GM19328 (cell line): ENCODE results near the gene MAPT.

Source experiments
- ATAC-seq: cut with Tn5 transposase; IDR thresholded peaks from one replicate; pipeline ENCODE4 v1.9.1; 2021; ENCODE audit warnings: mild to moderate bottlenecking, moderate library complexity; ENCODE audit not compliant: unreplicated experiment

The MAPT gene

GRCh38 chr17:45894022-45894784 lies at the start of gene MAPT:
TSS of gene MAPT (plus strand) at chr17:45894554. CDS start at chr17:45962338, 67,784 bp downstream.
- ATAC-seq, result no peak

DNA sequence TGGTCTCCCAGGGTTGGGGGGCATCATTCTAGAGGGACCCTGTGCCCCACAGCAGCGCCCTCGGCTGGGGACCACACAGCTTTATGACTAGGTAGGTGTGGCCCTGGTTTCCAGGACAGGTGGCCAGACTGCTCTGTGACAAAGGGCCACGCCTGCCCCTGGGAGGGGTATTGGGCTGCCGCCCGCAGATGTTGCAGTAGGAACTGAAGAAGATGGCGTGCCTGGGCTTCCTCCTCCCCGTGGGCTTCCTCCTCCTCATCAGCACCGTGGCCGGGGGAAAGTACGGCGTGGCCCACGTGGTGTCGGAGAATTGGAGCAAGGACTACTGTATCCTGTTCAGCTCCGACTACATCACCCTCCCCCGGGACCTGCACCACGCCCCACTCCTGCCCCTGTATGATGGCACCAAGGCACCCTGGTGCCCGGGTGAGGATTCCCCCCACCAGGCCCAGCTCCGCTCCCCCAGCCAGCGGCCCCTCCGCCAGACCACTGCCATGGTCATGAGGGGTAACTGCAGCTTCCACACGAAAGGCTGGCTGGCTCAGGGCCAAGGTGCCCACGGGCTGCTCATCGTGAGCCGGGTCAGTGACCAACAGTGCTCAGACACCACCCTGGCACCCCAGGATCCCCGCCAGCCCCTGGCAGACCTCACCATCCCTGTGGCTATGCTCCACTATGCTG lies 49.5 kb upstream of the MAPT start, which contains the start of gene SPPL2C:
TSS of gene SPPL2C (plus strand) at position 187 of the 681 bp plus-strand sequence. CDS start at position 213, 26 bp downstream.
- ATAC-seq, result no peak

DNA sequence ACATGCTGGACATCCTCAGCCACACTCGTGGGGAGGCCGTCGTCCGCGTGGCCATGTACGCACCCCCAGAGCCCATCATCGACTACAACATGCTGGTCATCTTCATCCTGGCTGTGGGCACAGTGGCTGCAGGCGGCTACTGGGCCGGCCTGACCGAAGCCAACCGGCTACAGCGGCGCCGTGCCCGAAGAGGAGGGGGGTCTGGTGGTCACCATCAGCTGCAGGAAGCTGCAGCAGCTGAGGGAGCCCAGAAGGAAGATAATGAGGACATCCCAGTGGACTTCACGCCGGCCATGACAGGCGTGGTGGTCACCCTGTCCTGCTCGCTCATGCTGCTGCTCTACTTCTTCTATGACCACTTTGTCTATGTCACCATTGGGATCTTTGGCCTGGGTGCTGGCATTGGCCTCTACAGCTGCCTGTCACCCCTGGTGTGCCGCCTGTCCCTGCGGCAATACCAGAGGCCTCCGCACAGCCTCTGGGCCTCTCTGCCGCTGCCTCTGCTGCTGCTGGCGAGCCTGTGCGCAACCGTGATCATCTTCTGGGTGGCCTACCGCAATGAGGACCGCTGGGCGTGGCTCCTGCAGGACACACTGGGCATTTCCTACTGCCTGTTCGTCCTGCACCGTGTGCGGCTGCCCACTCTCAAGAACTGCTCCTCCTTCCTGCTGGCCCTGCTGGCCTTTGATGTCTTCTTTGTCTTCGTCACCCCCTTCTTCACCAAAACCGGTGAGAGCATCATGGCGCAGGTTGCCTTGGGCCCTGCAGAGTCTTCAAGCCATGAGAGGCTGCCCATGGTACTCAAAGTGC lies 48.8 kb upstream of the MAPT start:
- ATAC-seq, result no peak

DNA sequence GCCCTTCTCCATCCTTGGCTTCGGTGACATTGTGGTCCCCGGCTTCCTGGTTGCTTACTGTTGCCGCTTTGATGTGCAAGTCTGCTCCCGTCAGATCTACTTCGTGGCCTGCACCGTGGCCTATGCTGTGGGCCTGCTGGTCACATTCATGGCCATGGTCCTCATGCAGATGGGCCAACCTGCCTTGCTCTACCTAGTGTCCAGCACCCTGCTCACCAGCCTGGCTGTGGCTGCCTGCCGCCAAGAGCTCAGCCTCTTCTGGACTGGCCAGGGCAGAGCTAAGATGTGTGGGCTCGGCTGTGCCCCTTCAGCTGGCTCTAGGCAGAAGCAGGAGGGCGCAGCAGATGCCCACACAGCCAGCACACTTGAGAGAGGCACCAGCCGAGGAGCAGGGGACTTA lies 48.1 kb upstream of the MAPT start:
- no peak for ATAC-seq

DNA sequence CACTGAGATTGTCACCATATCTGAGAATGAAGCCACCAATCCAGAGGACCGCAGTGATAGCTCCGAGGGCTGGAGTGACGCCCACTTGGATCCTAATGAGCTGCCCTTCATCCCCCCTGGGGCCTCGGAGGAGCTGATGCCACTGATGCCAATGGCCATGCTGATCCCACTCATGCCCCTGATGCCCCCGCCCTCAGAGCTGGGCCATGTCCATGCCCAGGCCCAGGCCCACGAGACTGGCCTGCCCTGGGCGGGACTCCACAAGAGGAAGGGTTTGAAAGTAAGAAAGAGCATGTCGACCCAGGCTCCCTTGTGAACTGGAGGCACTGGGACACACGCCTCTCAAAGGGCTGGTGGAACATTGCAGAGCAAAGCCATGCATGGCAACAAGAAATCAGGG lies 47.7 kb upstream of the MAPT start:
- ATAC-seq, result no peak

DNA sequence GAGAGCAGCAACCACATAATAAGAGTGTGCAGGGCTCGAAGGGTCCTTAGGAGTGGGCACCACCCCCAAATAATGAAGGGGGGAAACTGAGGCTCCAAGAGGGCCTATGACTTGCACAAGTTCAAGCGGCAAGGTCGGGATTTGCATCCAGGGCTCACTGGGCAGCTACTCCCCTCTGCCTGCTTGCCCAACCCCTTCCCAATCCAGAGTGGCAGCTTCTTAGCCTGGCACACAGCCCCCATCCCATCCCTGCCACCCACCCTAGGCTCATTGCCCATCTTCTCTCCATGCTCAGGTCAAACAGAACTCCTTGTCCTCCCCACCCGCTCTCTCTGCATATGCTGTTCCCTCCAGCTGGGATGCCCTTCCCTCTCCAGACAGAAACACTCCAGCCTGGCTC lies 47.3 kb upstream of the MAPT start:
- ATAC-seq, result no peak

DNA sequence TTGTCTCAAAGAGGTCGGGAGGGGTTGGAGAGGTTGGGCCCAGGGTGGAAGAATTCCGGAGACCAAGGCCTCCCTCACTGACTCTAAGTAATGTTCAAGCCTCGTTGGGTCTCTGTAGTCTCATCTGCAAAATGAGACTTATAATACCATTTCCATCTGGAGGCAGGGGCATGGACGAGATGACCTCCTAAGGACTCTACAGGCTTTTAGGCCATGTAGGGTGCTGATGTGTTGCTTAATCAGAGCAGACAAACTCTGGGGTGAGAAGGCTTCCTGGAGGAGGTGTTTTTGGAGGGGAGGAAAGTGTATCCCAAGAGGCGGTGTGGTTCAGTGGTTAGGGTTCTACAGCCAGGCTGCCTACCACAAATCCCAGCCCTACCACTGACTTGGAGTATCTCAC lies 46.6 kb upstream of the MAPT start:
- no peak for ATAC-seq

GRCh38 chr17:45848405-45848804 lies 45.9 kb upstream of the MAPT start:
- ATAC-seq, result no peak

DNA sequence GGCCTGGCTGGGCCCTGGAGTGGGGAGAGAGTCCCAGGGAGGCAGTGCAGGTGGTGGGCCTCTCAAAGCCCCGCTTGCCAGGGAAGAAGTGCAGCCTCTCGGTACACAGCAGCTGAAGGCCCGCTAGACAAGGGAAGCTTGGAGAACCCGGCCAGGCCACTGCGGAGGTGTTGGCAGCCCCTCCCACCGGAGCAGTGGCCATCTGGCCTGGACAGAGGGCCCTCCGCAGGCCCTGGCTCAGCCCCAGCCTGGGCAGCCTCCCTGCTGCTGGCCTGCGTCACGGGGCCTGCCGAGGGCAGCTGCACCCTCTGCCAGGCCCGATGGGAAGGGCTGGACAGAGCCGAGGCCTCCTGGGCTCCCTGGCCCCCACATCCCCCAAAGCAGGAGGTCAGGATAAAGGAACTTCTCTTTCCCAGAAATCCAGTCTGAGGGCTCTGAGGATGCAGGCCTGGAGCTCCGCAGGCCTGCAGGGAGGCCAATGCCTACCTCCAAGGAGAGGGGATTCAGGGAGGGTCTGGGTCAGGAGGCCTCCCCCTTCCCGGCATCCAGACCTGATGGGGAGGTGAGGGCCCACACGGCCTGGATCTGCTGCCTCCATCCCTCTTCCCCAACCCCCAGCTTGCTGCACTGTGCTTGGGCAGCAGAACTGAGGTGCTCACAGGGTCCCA lies 45.4 kb upstream of the MAPT start:
- no peak for ATAC-seq

GRCh38 chr17:45849536-45849990 lies 44.8 kb upstream of the MAPT start:
- no peak for ATAC-seq

GRCh38 chr17:45850011-45850410 lies 44.3 kb upstream of the MAPT start:
- ATAC-seq, result no peak

DNA sequence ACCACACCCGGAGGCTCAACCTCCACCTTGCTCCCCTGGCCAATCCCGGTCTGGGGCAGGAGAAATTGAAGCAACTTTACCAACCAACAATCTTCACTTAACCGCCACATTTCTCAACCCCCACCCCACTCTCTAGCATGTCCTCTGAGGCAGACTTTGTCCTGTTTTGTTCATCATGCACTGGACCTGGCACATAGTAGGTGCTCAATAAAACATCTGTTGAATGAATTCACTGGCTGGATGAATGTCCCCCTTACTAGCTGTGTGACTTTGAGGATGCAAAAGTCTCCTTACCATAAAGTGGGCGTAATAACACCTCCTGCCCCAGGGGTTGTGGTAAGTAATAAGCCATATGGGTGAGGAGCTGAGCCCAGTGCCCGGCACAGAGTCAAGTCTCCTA lies 43.9 kb upstream of the MAPT start:
- ATAC-seq, result no peak

DNA sequence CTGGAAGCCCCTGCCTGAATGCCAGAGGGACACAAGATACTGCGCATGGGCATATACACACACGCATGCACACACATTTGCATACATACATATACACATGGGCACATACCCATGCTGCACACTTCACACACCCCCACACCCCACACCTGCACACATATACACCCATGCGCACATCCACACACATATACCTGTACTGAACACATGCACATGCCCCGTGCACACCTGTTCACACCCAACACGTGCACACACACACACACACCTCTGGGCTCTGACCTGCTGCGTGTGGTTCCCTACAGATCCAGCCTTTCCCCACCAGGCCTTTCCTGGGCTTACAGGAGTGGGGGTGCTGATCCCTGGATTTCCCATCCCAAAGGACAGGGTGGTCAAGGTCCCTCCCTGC lies 43.3 kb upstream of the MAPT start:
- ATAC-seq, result no peak

DNA sequence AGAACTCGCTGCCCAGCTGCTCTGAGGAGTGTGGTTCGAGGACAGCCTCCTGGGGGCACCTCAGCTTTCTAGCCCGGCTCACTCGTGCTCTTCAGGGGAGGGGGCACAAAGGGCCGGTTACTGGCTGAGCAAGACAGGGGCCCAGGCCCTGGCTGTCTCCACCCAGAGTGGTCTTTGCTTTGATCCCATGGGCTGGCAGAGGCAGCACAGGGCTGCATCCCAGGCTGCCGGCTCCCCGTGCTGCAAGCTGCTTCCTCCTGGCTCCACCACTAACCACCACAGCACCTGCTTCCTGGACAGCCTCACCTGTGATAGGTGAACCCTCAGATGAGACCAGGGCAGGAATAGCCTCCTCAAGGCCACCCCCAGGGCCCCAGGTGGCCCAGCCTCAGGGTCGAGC lies 42.9 kb upstream of the MAPT start:
- no peak for ATAC-seq

DNA sequence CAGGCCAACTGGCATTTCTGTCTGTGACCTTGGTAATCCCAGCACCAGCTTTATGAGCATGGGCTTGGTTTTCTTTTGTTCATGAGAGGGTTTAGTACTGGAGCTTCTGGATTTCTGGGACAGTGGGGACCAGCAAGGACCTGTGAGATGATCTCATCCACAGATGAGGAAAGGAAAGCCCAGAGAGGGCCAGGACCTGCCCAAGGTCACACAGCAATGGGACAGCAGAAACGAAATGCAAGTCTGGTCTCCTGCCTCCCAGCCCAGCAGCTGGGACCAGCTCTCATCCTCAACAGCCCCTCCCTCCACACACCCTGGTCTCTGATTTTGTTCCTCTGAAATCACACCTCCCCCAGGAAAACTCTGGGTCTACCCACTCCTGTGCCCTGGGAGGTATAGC lies 42.5 kb upstream of the MAPT start:
- no peak for ATAC-seq

- ATAC-seq, result no peak
These were observed 41.6 kb upstream of the MAPT start for GRCh38 chr17:45852535-45853297.

- no peak for ATAC-seq
These were observed 40.1 kb upstream of the MAPT start for GRCh38 chr17:45854209-45854608.

- ATAC-seq, result no peak
These were observed 38.5 kb upstream of the MAPT start for GRCh38 chr17:45855691-45856336.

- no peak for ATAC-seq
These were observed 36.2 kb upstream of the MAPT start for GRCh38 chr17:45857977-45858708.
